ENCODE data around the gene MPV17L2. TPM values are rescaled to one million over a fixed set of nuclear protein-coding genes. Genes with fewer than 3 reads are reported as not detected.

The MPV17L2 gene
- total RNA-seq, 1 donor from 2014 or later: 50.1 TPM

DNA sequence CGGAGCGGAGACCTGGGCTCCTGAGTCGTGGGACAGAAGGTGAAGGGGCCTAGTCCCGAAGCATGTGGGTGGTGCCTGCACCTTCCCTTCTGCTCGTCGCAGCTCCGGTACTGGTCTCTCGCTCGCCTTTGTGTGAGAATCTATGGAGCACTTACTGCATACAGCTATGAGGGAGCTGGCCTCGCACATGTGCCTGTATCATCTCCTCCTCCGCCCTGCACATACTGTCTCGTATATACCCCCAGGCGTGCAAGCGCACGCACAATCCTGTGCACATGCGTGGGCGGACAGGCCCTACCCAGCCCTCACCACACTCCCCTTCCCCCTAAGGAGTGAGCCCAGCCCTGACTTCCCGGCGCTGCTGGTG is 31.4 kb upstream of the MPV17L2 start:
- no peak overlapping the region for H3K4me3 ChIP-seq (ENCODE audit: low read depth, low read length)
- no peak for DNase-seq (ENCODE audit: low read depth)

DNA sequence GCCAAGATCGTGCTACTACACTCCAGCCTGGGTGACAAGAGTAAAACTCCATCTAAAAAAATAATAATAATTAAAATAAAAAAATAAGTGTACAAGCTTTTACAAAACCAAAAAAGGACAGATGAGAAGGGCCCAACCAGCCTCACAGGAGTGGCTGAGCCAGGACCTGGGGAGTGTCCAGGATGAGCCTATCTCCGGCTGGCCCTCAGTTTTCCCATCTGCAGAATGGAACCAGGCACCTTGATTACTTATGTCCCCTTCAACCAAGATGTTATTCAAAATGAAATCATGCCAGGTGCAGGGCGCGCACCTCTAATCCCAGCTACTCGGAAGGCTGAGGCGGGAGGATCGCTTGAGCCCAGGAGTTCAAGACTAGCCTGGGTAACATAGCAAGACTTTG is 28.9 kb upstream of the MPV17L2 start:
- TF ChIP-seq, protein P1, sequence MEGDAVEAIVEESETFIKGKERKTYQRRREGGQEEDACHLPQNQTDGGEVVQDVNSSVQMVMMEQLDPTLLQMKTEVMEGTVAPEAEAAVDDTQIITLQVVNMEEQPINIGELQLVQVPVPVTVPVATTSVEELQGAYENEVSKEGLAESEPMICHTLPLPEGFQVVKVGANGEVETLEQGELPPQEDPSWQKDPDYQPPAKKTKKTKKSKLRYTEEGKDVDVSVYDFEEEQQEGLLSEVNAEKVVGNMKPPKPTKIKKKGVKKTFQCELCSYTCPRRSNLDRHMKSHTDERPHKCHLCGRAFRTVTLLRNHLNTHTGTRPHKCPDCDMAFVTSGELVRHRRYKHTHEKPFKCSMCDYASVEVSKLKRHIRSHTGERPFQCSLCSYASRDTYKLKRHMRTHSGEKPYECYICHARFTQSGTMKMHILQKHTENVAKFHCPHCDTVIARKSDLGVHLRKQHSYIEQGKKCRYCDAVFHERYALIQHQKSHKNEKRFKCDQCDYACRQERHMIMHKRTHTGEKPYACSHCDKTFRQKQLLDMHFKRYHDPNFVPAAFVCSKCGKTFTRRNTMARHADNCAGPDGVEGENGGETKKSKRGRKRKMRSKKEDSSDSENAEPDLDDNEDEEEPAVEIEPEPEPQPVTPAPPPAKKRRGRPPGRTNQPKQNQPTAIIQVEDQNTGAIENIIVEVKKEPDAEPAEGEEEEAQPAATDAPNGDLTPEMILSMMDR (conservative IDR thresholded peaks at IDR 0.05; ENCODE audit: low read depth, low read length): no peak

More for the DNA sequence above, 31.4 kb upstream of the MPV17L2 start:
- TF ChIP-seq, protein P1 (conservative IDR thresholded peaks at IDR 0.05; ENCODE audit: low read depth, low read length): no peak

GRCh38 chr19:18165794-18166544 is 27.0 kb upstream of the MPV17L2 start:
- H3K4me3 ChIP-seq (ENCODE audit: low read depth, low read length): no peak overlapping the region
- TF ChIP-seq, protein P1 (conservative IDR thresholded peaks at IDR 0.05; ENCODE audit: low read depth, low read length): no peak
- no peak for DNase-seq (ENCODE audit: low read depth)

More for the DNA sequence above, 28.9 kb upstream of the MPV17L2 start:
- H3K4me3 ChIP-seq (ENCODE audit: low read depth, low read length): no peak overlapping the region
- DNase-seq (ENCODE audit: low read depth): no peak

- H3K4me3 ChIP-seq (ENCODE audit: low read depth, low read length): no peak overlapping the region
Observed at GRCh38 chr19:18167011-18167410, 26.0 kb upstream of the MPV17L2 start.

GRCh38 chr19:18167975-18168645 is 24.9 kb upstream of the MPV17L2 start:
- TF ChIP-seq, protein P1 (conservative IDR thresholded peaks at IDR 0.05; ENCODE audit: low read depth, low read length): peak; percentile 74
- H3K4me3 ChIP-seq (ENCODE audit: low read depth, low read length): no peak overlapping the region
- DNase-seq (ENCODE audit: low read depth): no peak

More at GRCh38 chr19:18167011-18167410, 26.0 kb upstream of the MPV17L2 start:
- no peak for DNase-seq (ENCODE audit: low read depth)
- TF ChIP-seq, protein P1 (conservative IDR thresholded peaks at IDR 0.05; ENCODE audit: low read depth, low read length): no peak

- DNase-seq (ENCODE audit: low read depth): no peak
- no peak overlapping the region for H3K4me3 ChIP-seq (ENCODE audit: low read depth, low read length)
- TF ChIP-seq, protein P1 (conservative IDR thresholded peaks at IDR 0.05; ENCODE audit: low read depth, low read length): no peak
Observed at GRCh38 chr19:18168673-18169381, 24.2 kb upstream of the MPV17L2 start.

Measured in epithelial cell of proximal tubule (primary cell).